NCI-H1092 (cell line): Measurements from ENCODE around the gene ZCCHC4.

Source experiments
- DNase-seq: peaks from one replicate; lab custom pipeline; 2025; lab: John Stamatoyannopoulos, UW

ZCCHC4 gene

GRCh38 chr4:25312496-25313200 is at the start of gene ZCCHC4:
Gene ZCCHC4 (plus strand): TSS chr4:25312774. CDS start chr4:25312810, 36 bp downstream.
- DNase-seq = peak; percentile 84

DNA sequence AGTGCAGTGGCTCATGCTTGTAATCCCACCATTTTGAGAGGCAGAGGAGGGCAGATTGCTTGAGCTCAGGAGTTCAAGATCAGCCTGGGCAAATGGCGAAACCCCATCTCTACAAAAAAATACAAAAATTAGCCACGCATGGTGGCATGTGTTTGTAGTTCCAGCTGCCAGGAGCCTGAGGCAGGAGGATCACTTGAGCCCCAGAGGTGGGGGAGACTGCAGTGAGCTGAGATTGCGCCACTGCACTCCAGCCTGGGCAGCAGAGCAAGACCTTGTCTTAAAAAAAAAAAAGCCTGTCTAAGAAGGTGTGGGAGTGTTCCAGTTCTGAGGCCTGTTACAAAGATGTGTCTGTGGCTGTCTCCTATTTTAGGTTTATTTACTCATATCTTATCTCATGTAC is 40.7 kb upstream of the ZCCHC4 start:
- DNase-seq = no peak

DNA sequence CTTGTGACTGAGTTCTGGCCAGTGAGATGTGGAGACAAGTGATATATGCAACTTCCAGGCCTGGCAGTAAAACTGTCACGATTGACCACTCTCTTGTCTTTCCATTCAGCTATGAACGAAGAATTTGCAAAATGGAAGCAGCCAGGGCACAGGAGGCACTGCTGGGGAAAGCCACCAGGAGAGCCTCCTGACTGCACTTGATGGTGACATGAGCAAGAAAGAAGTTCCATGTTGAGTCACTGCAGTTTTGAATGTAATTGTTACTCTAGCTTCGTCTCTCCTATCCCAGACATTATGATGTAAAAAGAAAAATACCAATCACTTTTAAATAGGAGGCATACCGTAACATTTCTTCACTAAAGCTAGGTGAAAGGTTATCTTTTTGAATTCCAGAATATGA is 32.4 kb upstream of the ZCCHC4 start:
- DNase-seq = no peak

DNA sequence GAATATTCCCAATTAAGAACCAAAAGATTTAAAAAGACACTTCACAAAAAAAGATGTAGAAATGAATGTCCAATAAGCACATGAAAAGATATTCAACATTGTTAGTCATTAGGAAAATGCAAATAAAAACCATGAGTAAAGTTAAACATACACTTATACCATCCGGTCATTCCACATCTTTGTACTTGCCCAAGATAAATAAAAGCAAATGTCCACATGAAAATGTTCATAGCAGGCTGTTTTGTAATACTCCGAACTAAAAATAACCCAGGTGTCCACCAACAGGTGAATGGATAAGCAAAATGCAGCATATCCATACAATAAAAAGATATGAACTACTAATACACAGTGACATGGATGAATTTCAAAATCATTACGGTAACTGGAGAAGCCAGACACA is 28.6 kb upstream of the ZCCHC4 start:
- DNase-seq = no peak

DNA sequence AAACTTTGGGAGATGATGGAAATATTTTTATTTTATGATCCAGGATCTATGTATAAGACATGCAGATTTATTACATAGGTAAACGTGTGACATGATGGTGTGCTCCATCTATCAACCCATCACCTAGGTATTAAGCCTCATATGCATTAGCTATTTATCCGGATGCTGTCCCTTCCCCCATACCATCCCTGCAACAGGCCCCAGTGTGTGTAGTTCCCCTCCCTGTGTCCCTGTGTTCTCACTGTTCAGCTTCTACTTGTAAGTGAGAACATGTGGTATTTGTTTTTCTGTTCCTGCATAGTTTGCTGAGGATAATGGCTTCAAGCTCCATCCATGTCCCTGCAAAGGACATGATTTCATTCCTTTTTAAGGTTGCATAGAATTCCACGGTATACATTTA is 28.1 kb upstream of the ZCCHC4 start:
- no peak for DNase-seq

GRCh38 chr4:25290490-25291067 is 22.0 kb upstream of the ZCCHC4 start:
- no peak for DNase-seq

- DNase-seq = no peak
Measured at GRCh38 chr4:25291158-25291733, 21.3 kb upstream of the ZCCHC4 start.

DNA sequence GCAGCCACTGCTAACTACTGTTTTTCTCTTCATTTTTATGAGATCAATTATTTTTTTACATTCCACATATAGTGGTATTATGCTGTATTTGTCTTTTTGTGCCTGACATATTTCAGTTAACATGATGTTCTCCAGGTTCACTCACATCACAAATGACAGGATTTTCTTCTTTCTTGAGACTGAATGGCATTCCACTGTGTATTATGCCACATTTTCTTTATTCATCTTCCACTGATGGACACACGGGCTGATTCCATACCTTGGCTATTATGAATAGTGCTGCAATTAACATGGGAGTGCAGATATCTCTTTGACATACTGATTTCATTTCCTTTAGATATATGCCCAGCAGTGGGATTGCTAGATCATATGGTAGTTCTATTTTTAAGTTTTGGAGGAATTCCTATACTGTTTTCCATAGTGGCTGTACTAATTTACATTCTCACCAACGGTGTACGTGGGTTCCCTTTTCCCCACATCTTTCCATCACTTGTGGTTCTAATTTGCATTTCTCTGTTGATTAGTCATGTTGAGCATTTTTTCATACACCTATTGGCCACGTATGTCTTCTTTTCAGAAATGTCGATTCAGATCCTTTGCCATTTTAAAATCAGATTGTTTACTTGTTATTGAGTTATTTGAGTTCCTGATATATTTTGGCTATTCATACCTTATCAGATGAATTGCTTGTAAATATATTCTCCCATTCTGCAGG is 14.9 kb upstream of the ZCCHC4 start:
- DNase-seq = no peak

- no peak for DNase-seq
Measured at GRCh38 chr4:25299476-25300203, 12.9 kb upstream of the ZCCHC4 start.

DNA sequence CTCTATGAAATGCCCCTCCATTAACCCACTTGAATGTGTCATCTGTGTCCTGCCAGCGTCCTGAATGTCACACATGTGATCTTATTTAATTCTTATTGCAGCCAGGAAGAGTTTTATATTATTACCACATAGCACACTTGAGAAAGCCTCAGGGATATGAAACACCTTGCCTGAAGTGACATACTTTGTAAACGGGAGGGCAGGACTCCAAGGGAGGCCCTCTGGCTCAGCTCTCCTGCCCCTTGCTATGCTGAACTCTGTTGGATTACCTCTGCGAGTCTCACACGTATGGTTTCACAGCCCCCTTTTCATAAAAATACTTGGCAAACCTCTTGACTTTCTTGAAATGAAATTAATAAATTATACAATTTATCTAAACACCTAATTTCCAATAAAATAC is 11.1 kb upstream of the ZCCHC4 start:
- no peak for DNase-seq

- no peak for DNase-seq
Measured at GRCh38 chr4:25302626-25303025, 9.9 kb upstream of the ZCCHC4 start.

GRCh38 chr4:25303578-25303977 is 9.0 kb upstream of the ZCCHC4 start:
- no peak for DNase-seq

GRCh38 chr4:25306518-25307057 is 6.0 kb upstream of the ZCCHC4 start:
- DNase-seq = no peak

GRCh38 chr4:25307596-25307995 is 5.0 kb upstream of the ZCCHC4 start:
- no peak for DNase-seq

GRCh38 chr4:25308306-25308705 is 4.3 kb upstream of the ZCCHC4 start:
- DNase-seq = no peak

DNA sequence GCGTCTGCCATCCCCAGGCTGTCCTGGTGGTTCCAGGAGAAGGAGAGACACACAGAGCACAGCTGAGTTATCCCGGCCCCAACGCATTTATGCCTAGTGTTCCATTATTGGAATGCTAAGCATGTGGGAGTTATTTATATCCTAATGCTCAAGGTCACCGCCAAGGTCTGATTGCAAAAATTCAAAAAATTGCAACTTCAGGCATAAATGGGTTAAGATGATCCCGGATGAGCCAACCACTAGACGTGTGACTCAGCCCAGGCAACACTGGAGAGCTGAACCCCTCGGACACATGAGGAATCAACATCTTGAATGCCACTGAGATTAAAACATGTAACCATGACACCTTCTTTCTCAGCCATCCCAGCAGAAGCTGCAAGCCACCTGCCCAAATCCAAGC is 3.8 kb upstream of the ZCCHC4 start:
- no peak for DNase-seq

DNA sequence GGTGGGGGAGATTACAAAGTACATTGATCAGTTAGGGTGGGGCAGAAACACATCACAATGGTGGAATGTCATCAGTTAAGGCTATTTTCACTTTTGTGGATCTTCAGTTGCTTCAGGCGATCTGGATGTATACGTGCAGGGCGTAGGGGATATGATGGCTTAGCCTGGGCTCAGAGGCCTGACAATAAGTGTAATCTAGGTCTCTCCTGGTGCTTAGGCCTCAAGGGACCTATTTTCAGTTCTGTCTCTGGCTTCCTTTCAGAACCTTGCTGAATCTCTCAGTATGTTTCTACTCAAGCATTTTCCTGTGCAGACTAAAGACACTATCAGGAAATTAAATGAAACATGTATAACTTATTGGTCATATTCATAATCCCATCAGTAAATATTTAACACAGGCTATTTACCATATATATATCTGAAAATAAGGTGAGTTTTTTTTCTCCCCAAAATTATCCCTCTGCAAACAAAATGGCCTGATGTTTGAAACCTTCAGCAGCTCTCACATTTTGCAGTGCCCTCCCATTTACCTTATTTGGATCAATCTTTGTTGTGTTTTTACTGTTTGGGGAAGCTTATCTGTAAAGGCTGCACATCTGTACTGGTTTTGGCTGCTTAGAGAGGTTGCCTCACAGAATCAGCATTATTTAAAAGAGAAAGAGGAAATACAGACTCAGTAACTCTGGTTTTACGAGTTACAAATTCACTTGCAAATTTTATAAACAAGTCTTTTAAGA is 2.3 kb upstream of the ZCCHC4 start:
- no peak for DNase-seq

GRCh38 chr4:25310803-25311166 is 1.8 kb upstream of the ZCCHC4 start:
- DNase-seq = no peak

DNA sequence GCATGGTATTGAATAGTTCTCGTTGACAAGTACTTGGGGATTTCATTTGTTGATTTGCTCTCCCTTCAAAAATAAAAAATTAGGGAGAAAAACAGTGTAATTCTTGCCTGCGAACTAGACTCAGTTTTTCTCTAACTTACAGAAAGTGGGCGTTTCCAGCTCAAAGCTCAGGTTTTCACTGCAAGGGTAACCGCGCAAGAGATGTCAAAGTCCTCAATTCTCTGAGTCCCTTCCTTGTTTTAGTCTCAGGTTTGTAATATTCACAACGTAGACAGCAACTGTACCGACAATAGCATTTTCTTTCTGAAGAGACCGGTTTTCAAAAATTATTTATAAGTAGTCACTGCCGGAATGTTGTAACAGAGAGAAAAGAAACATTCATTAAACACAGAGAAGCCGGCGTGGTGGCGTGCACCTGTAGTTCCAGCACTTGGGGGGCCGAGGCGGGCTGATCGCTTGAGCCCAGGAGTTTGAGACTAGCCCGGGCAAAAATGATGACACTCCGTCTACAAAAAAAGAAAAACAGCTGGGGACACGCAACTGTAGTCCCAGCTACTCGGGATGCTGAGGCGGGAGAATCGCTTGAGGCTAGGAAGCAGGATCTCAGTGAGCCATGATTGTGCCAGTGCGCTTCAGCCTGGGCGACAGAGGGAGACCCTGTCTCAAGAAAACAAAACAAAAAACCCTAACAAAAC is 774 bp downstream of the ZCCHC4 start:
- no peak for DNase-seq

- no peak for DNase-seq
Measured at GRCh38 chr4:25320336-25320735, 7.8 kb downstream of the ZCCHC4 start.

DNA sequence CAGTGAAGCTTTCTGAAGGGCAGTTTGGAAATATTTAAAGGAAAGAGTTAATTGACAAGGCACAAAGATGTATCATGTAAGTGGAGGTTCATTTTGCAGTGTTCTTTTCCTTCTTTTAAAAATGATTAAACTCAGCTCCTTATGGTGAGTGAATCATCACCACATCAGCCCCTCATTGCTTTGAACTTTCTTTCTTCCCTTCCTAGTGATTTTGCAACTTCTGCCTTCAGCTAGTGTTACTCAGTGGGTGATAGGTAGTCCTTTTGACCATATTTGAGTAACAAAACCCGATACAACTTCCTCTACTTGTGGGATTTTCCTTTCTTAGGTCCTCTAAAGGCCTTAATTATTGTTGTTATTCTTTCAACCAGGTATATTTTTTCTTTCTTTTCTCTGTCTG is 8.2 kb downstream of the ZCCHC4 start:
- no peak for DNase-seq
